ENCODE results near the gene MFSD2A. TPM values are rescaled to one million over a fixed set of nuclear protein-coding genes. Genes with fewer than 3 reads are reported as not detected.
"Not testable (repeated sequence)": the region's sequence is repeated elsewhere in the genome, so short reads cannot be mapped to it uniquely, and the experiment has no call there.

The MFSD2A gene
- total RNA-seq, 1 donor = 6.0 TPM

GRCh38 chr1:39958403-39959200 lies 3.7 kb downstream of the MFSD2A start:
- TF ChIP-seq, protein P1, sequence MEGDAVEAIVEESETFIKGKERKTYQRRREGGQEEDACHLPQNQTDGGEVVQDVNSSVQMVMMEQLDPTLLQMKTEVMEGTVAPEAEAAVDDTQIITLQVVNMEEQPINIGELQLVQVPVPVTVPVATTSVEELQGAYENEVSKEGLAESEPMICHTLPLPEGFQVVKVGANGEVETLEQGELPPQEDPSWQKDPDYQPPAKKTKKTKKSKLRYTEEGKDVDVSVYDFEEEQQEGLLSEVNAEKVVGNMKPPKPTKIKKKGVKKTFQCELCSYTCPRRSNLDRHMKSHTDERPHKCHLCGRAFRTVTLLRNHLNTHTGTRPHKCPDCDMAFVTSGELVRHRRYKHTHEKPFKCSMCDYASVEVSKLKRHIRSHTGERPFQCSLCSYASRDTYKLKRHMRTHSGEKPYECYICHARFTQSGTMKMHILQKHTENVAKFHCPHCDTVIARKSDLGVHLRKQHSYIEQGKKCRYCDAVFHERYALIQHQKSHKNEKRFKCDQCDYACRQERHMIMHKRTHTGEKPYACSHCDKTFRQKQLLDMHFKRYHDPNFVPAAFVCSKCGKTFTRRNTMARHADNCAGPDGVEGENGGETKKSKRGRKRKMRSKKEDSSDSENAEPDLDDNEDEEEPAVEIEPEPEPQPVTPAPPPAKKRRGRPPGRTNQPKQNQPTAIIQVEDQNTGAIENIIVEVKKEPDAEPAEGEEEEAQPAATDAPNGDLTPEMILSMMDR (IDR thresholded peaks at IDR 0.05; ENCODE audit: insufficient read depth, low read depth, low read length) = no peak
- no peak overlapping the region for H3K4me3 ChIP-seq (ENCODE audit: low read depth, low read length)
- no peak for DNase-seq (ENCODE audit: low read depth)

- DNase-seq (ENCODE audit: low read depth) = no peak
- TF ChIP-seq, protein P1 (IDR thresholded peaks at IDR 0.05; ENCODE audit: insufficient read depth, low read depth, low read length) = no peak
- H3K4me3 ChIP-seq (ENCODE audit: low read depth, low read length) = no peak overlapping the region
Measured at GRCh38 chr1:39959651-39960333, 4.8 kb downstream of the MFSD2A start.

DNA sequence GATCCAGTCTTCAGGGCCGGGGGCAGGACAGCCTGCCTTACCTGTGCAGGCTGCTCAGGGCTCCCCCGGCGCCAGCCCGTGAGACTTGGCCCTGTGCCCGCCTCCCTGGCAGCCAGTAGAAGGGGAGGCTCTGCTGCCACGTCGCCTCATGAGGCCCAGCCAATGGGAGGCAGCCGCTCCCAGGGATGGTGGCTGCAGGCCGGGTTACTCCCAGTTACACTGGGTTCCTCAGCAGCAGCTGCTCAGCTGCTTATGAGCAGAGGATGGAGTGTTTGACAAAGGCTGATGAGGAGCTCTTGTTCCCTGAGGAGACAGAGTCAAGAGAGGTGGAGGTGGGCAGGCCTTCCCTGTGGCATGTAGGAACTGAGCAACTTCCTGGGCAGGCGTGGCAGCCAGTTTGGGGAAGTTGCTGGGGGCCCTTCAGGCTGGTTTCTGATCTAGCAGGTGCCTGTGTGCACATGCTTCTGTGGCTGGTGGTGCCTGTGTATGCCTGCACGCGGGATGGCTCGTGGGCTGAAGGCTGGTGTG lies 5.5 kb downstream of the MFSD2A start:
- DNase-seq (ENCODE audit: low read depth) = no peak
- TF ChIP-seq, protein P1 (IDR thresholded peaks at IDR 0.05; ENCODE audit: insufficient read depth, low read depth, low read length) = no peak
- H3K4me3 ChIP-seq (ENCODE audit: low read depth, low read length) = no peak overlapping the region

- H3K4me3 ChIP-seq (ENCODE audit: low read depth, low read length) = no peak overlapping the region
- TF ChIP-seq, protein P1 (IDR thresholded peaks at IDR 0.05; ENCODE audit: insufficient read depth, low read depth, low read length) = no peak
- DNase-seq (ENCODE audit: low read depth) = no peak
Measured at GRCh38 chr1:39962450-39962825, 7.5 kb downstream of the MFSD2A start.

DNA sequence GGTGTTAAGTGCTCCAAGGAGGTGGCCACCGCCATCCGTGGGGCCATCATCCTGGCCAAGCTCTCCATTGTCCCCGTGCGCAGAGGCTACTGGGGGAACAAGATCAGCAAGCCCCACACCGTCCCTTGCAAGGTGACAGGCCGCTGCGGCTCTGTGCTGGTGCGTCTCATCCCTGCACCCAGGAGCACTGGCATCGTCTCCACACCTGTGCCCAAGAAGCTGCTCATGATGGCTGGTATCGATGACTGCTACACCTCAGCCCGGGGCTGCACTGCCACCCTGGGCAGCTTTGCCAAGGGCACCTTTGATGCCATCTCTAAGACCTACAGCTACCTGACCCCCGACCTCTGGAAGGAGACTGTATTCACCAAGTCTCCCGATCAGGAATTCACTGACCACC lies 8.0 kb downstream of the MFSD2A start:
- not testable (repeated sequence) for H3K4me3 ChIP-seq (ENCODE audit: low read depth, low read length); DNase-seq (ENCODE audit: low read depth)

DNA sequence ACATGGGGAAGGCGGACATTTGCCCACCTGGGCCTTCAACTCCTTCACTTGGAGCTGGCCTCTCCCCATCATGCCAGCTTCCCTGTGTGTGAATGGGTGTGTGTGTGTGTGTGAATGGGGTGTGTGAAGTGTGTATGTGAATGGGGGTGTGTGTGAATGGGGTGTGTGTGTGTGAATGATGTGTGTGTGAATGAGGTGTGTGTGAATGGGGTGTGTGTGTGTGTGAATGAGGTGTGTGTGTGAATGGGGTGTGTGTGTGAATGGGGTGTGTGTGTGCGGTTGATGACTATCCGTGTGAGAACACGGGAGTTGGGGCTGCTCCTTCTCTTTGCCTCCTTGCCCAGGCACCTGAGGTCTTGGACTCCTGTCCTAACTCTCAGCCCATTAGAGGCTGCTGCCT lies 9.6 kb downstream of the MFSD2A start:
- TF ChIP-seq, protein P1 (IDR thresholded peaks at IDR 0.05; ENCODE audit: insufficient read depth, low read depth, low read length) = no peak
- no peak overlapping the region for H3K4me3 ChIP-seq (ENCODE audit: low read depth, low read length)
- DNase-seq (ENCODE audit: low read depth) = no peak

- no peak overlapping the region for H3K4me3 ChIP-seq (ENCODE audit: low read depth, low read length)
- TF ChIP-seq, protein P1 (IDR thresholded peaks at IDR 0.05; ENCODE audit: insufficient read depth, low read depth, low read length) = no peak
- DNase-seq (ENCODE audit: low read depth) = no peak
Measured at GRCh38 chr1:39965044-39965443, 10.1 kb downstream of the MFSD2A start.

Measured in fibroblast of villous mesenchyme (primary cell).